Activated CD4-positive, alpha-beta T cell treated with anti-CD3 and anti-CD28 coated beads, Interleukin-2, Interleukin-6, amounts not matched to agents 100 ng/mL and 50 ng/mL, durations not matched to agents 16 hours and 8 hours (primary cell): ENCODE measurements around the gene B3GALT6.
A peak's percentile ranks its signal among the peaks of the same experiment; 100 is the strongest.

Experiments
- DNase-seq: peaks from one replicate; pipeline ENCODE4 v3.0.0-alpha.2; 2020

Gene B3GALT6

GRCh38 chr1:1267488-1268283 lies 35.6 kb downstream of the B3GALT6 start:
- DNase-seq, result no peak

DNA sequence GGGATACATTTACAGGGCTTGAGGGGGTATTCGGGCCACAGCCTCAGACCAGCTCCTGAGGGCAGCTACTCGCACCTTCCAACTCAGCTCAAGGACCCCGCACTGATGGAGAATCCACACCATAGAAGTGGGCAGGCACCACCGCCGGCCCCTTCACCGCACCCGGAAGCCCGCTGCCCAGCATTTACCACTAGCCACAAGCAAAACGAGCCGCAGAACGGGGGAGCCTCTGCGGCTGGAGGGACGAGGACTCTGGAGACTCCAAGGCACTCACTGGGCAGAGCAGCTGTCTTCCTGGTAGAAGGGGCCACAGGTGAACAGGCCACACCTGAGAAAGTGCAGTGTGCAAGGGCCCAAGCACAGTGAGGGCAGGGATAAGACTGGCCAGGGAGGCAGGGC lies 36.2 kb downstream of the B3GALT6 start:
- no peak for DNase-seq

- DNase-seq, result no peak
Measured at GRCh38 chr1:1270813-1271212, 38.8 kb downstream of the B3GALT6 start.

DNA sequence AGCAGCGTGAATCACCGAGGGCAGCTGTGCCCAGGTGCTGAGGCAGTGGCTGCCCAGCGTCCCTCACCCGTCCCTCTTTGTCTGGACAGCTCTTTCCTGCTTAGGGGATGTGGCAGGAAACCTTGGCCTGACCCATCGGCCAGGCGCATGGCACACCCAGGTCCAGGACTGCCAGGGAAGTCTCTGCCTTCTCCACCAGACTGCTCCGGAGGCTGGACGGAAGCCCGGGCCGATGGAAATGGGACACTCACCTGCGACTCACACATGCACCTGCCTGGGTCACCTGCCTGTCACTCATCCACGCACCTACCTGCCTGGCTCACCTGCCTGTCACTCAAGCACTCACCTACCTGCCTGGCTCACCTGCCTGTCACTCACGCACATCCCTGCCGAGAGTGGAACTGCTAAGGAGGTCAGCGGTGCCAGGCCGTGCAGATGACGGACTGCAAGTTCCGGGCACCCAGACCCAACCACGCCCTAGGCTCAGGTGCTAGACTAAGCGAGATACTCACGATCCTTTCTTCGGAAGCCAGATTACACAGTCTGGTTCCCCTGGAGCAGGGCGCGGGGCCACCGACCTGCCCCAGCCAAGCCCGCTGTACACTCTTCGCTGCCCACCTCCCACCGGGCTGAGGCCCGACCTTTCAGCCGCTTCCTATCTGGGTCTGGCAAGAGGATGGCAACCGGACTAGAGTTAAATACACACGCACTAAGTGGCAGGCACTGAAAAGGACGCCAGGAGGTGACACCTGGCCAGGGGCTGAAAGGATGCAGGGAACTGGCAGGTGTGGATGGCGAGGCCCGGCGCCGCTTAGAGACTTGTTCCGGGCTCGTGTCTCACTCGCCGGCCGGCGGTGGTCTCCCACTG lies 40.5 kb downstream of the B3GALT6 start:
- no peak for DNase-seq

DNA sequence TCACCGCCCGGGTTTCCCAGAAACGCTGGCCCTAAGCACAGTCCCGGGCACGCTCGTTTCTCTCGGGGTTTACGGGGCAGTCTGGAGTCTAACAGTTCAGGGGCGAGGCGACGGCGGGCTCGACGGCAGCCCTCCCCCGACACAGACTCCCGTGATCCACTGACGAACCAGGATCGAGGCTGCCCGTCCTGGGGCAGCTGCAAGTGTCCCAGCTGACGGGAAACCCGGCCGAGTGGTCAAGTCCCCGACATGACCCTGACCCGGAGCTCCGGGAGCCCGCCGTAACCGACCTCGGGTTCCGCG lies 41.1 kb downstream of the B3GALT6 start:
- DNase-seq, result no peak

DNA sequence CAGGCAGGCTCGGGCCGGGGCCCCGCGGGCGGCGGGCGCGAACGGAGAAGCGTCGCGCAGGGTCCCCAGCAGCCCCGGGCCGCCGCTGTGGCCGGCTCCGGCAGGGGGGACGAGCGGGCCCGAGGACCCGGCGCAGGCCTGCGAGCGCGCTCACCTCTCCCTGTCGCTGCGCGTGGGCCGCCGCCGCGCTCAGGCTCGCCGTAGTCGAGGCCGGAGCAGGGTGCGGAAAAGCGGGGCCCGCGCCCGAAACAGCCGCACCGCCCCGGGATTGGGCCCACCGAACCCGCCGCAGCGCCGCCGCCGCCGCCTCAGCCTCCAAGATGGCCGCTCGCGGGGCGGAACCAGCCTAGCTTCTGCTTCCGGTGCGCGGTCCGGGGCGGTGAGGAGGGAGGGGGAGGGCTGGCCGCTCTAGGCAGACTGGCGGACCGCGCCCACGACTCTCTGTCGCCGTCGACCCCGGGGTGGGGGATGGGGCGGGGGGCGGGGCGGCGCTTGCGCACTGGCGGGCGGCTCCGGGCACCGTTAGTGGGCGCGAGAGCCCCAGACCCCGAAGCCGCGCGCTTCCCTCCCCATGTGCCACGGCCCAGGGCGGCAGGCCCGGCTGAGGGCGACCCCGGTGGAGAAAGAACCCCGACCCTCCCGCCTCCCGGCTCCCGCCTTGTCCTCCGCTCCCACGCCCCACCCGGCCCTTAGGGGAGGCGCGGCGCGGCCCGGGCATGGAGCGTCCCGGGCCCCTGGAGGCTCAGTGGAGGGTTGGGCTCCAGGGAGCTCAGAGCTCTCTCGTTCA lies 41.7 kb downstream of the B3GALT6 start, which contains the start of gene UBE2J2:
UBE2J2 (minus strand) TSS at position 343 of the 787 bp plus-strand sequence. CDS start 5,862 bp downstream, outside the sequence.
- DNase-seq, result peak; percentile 95

- DNase-seq, result no peak
Measured at GRCh38 chr1:1274299-1274930, 42.4 kb downstream of the B3GALT6 start.

DNA sequence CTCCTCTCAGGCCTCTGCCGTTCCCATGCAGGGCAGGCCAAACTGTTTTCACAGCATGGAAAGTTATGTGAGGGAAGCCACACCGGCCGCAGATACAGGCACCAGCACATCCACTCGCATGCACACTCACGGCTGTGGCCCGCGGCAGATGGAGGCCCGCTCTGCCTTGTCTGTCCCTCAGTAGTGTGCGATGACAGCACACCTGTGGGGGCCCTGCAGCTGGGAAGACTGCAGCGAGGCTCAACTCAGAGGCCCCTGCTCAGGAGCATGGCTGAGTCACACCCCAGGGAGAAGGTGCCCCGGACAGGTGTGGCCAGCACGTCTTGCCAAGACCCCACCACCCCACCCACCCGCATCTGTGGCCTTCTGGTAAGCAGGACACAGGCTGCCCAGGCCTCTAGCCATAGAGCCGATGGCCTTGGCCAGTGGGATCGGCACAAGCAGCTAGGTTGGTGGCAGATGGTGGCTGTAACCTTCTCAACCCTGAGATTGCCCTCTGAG lies 42.9 kb downstream of the B3GALT6 start:
- DNase-seq, result no peak

GRCh38 chr1:1275836-1276235 lies 43.8 kb downstream of the B3GALT6 start:
- DNase-seq, result no peak

DNA sequence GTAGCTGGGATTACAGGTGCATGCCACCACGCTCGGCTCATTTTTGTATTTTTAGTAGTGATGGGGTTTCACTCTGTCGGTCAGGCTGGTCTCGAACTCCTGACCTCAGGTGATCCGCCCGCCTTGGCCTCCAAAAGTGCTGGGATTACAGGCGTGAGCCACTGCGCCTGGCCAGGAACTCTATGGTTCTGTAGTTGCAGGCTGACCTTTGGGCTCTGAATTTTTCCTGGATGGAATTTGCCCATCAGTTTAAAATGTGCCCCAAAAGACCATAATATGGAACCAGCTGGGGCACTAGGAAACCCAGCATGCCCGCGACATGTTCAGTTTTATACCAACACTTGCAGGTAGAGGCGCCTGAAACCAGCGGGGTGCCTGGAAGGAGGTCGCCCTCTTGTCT lies 46.6 kb downstream of the B3GALT6 start:
- no peak for DNase-seq

DNA sequence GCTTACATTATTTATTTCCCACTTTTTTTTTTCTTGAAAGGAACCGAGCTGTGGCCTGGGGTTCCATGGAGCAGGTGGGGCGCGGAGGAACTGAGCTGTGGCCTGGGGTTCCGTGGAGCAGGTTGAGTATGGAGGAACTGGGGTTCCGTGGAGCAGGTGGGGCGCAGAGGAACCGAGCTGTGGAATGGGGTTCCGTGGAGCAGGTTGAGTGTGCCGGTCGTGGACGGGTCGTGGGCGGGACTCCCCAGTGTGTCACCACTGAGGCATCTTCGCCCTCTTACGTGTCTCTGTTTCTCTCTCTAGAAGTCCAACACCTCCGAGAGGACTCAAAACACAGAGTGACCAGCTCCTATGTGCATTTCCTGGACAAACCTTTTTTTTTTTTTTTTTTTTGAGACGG lies 47.0 kb downstream of the B3GALT6 start:
- DNase-seq, result no peak

- DNase-seq, result no peak
Measured at GRCh38 chr1:1280782-1281481, 48.9 kb downstream of the B3GALT6 start.

GRCh38 chr1:1281533-1282321 lies 49.7 kb downstream of the B3GALT6 start:
- no peak for DNase-seq

GRCh38 chr1:1282998-1283397 lies 51.0 kb downstream of the B3GALT6 start:
- no peak for DNase-seq

DNA sequence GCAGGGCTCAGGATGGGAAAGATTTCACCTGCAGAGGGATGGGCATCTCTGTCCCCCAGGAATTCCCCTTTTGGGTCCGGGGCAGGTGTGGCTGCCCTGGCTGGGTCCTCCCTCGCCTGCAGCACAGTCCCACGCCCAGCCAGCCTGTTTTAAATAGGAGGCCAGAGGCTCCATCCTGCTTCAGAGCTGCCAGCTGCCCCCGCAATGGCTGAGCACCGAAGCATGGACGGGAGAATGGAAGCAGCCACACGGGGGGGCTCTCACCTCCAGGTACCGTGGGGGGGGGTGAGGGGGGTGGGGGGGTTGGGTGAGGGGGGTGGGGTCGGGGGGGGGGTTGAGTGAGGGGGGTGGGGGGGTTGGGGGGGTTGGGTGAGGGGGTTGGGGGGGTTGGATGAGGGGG lies 51.8 kb downstream of the B3GALT6 start:
- DNase-seq, result no peak
